Lower lobe of right lung (tissue), 2 donors: ENCODE results near the gene FRAT1. TPM values are rescaled to one million over a fixed set of nuclear protein-coding genes. Genes with fewer than 3 reads are reported as not detected.

Source experiments
- ATAC-seq, 2 donors: fragments of 200-7000 bp; cut with Tn5 transposase; one replicate each; pipeline ENCODE4 v1.9.1; 2020 to 2022; ENCODE audit warnings: mild to moderate bottlenecking in 2 of 2, moderate library complexity in 2 of 2
- DNase-seq: peaks from one replicate; pipeline ENCODE4 v3.0.0-alpha.2; 2020
- H3K27ac ChIP-seq: fragments of 200-600 bp; one replicate; pipeline ENCODE4 v1.8.0; 2022
- H3K27me3 ChIP-seq: fragments of 200-600 bp; one replicate; pipeline ENCODE4 v1.8.0; 2022; ENCODE audit warnings: low read depth
- H3K36me3 ChIP-seq: fragments of 200-600 bp; one replicate; pipeline ENCODE4 v1.8.0; 2022; ENCODE audit warnings: mild to moderate bottlenecking
- H3K4me1 ChIP-seq: fragments of 200-600 bp; one replicate; pipeline ENCODE4 v1.8.0; 2022
- H3K4me3 ChIP-seq: fragments of 200-600 bp; one replicate; pipeline ENCODE4 v1.8.0; 2022; ENCODE audit warnings: mild to moderate bottlenecking
- H3K9me3 ChIP-seq: fragments of 200-600 bp; one replicate; pipeline ENCODE4 v1.8.0; 2022
- CTCF ChIP-seq: fragments of 200-600 bp; IDR thresholded peaks from one replicate; pipeline ENCODE4 v1.8.0; 2022; ENCODE audit warnings: antibody characterized with exemption, mild to moderate bottlenecking
- intact Hi-C: fragments of 100-400 bp; cut with DNase I; formaldehyde crosslinking; loops from one replicate; pipeline ENCODE4 v1.11.0; 2022
- total RNA-seq: library from RNA; stranded (reverse); fragmentation: NEBNext Ultra II Directional; extraction: Animal tissue kit (Norgen Biotek cat#: 25700); gene quantifications from one replicate; pipeline ENCODE4 v1.2.1, GENCODE V29; 2021
- donor health status: DM: no; HTN: yes; CAD: no; lungs with severe emphysema.

FRAT1 gene
- total RNA-seq, 1 donor from 2014 or later = 15.1 TPM

DNA sequence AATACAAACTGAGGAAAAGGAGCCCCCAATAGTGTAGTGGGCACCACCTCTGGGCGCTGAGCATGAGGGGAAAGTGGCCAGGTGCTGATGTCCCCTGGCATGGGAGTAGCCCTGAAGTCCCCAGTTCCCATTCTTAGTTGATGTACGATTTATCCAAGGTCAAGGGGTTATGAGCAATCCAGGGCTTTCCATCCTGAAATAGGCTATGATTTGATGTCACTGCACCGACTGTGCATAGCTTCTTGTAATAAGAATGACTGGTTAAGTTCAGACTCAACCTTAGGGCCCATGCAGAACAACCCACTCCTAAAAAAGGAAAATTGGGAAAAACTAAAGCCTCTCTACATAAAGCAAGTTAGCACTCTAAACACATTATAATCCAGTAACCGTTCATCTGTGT, 4.4 kb downstream of the FRAT1 start:
- Histone ChIP-seq H3K4me3 (no peak overlapping the region), H3K9me3 (no peaks in the 10 kb centered on the region), H3K27ac (no peak overlapping the region), H3K36me3 (peaks cover 3% of the 10 kb centered on the region), H3K4me1 (peaks cover 52% of the 10 kb centered on the region), H3K27me3 (no peaks in the 10 kb centered on the region)
- ATAC-seq = no peak
- intact Hi-C loops = no loop called here
- no peak for TF ChIP-seq CTCF
- no peak for DNase-seq

GRCh38 chr10:97325754-97326153, 6.7 kb downstream of the FRAT1 start:
- TF ChIP-seq CTCF = no peak
- Histone ChIP-seq H3K36me3 (peaks cover 12% of the 10 kb centered on the region), H3K4me1 (peaks cover 58% of the 10 kb centered on the region), H3K27me3 (no peaks in the 10 kb centered on the region), H3K27ac (no peak overlapping the region), H3K4me3 (no peak overlapping the region), H3K9me3 (no peaks in the 10 kb centered on the region)
- ATAC-seq = no peak
- intact Hi-C loops = no loop called here
- no peak for DNase-seq

GRCh38 chr10:97327348-97328294, 8.6 kb downstream of the FRAT1 start:
- ATAC-seq (peak; percentile 87 to 90), DNase-seq (no peak)
- intact Hi-C loops = no loop called here
- peaks cover 17% of the 10 kb centered on the region for H3K36me3 ChIP-seq
- no peaks in the 10 kb centered on the region for H3K9me3 ChIP-seq
- no peaks in the 10 kb centered on the region for H3K27me3 ChIP-seq
- H3K4me1 ChIP-seq = peaks cover 55% of the 10 kb centered on the region
- H3K4me3 ChIP-seq = no peak overlapping the region
- peak overlapping the region; percentile 64 for H3K27ac ChIP-seq
- no peak for TF ChIP-seq CTCF

GRCh38 chr10:97328646-97329453, 9.8 kb downstream of the FRAT1 start:
- intact Hi-C loops = no loop called here
- H3K36me3 ChIP-seq = peaks cover 17% of the 10 kb centered on the region
- peaks cover 47% of the 10 kb centered on the region for H3K4me1 ChIP-seq
- no peaks in the 10 kb centered on the region for H3K9me3 ChIP-seq
- peak overlapping the region; percentile 64 for H3K27ac ChIP-seq
- H3K27me3 ChIP-seq = no peaks in the 10 kb centered on the region
- no peak for DNase-seq
- H3K4me3 ChIP-seq = no peak overlapping the region
- ATAC-seq = no peak
- TF ChIP-seq CTCF = no peak

GRCh38 chr10:97329766-97330165, 10.7 kb downstream of the FRAT1 start:
- no peak overlapping the region for H3K4me3 ChIP-seq
- no peaks in the 10 kb centered on the region for H3K27me3 ChIP-seq
- no peak overlapping the region for H3K27ac ChIP-seq
- H3K4me1 ChIP-seq = peaks cover 47% of the 10 kb centered on the region
- H3K36me3 ChIP-seq = peaks cover 17% of the 10 kb centered on the region
- DNase-seq (no peak), ATAC-seq (no peak)
- intact Hi-C loops = no loop called here
- no peak for TF ChIP-seq CTCF
- H3K9me3 ChIP-seq = no peaks in the 10 kb centered on the region
